Measurements from ENCODE around the gene KCNQ1.

- TF ChIP-seq CTCF (IDR thresholded peaks at IDR 0.05) (no peak), EZH2 (IDR thresholded peaks at IDR 0.05; ENCODE audit: borderline replicate concordance, insufficient read depth, low read depth, low read length, poor library complexity, severe bottlenecking) (no peak)
Observed at GRCh38 chr11:2564588-2565425, 120.0 kb downstream of the KCNQ1 start.

Data from B cell (primary cell).